GM12878 (cell line): Measurements from ENCODE around the gene ACACB.

Source experiments
- GABPA ChIP-seq: IDR thresholded peaks from 2 replicates; pipeline ENCODE4 v1.6.1; 2014; ENCODE audit warnings: antibody characterized with exemption, low read depth, mild to moderate bottlenecking, inconsistent platforms
- POLR2AphosphoS2 ChIP-seq: IDR thresholded peaks from 2 replicates; pipeline ENCODE4 v1.6.1; 2011; ENCODE audit warnings: low read depth, mild to moderate bottlenecking, low read length, improper control_type of control experiment, moderate library complexity

- TF ChIP-seq POLR2AphosphoS2 (no peak), GABPA (no peak)
Observed at GRCh38 chr12:109261939-109262338, 145.6 kb downstream of the ACACB start.
